Endothelial cell (in vitro differentiated cells): Measurements from ENCODE around the gene TMEM132C. TPM values are rescaled to one million over a fixed set of nuclear protein-coding genes. Genes with fewer than 3 reads are reported as not detected.

Experiments
- DNase-seq: peaks from one replicate; pipeline ENCODE4 v3.0.0; 2021; ENCODE audit warnings: low spot score
- H3K27ac Mint-ChIP-seq: one replicate; pipeline ENCODE4 v1.8.0; 2021; ENCODE audit warnings: mixed read lengths, inconsistent platforms; ENCODE audit not compliant: unreplicated experiment
- H3K27me3 Mint-ChIP-seq: one replicate; pipeline ENCODE4 v1.8.0; 2021; ENCODE audit warnings: mild to moderate bottlenecking, moderate library complexity, mixed read lengths, inconsistent platforms; ENCODE audit not compliant: unreplicated experiment
- H3K36me3 Mint-ChIP-seq: one replicate; pipeline ENCODE4 v1.8.0; 2021; ENCODE audit warnings: mild to moderate bottlenecking, low read depth, mixed read lengths, inconsistent platforms; ENCODE audit not compliant: unreplicated experiment
- H3K4me1 Mint-ChIP-seq: one replicate; pipeline ENCODE4 v1.8.0; 2021; ENCODE audit warnings: mild to moderate bottlenecking, mixed read lengths, inconsistent platforms; ENCODE audit not compliant: unreplicated experiment
- H3K4me3 Mint-ChIP-seq: one replicate; pipeline ENCODE4 v1.8.0; 2021; ENCODE audit warnings: mild to moderate bottlenecking, mixed read lengths, inconsistent platforms; ENCODE audit not compliant: unreplicated experiment
- H3K9me3 Mint-ChIP-seq: one replicate; pipeline ENCODE4 v1.8.0; 2021; ENCODE audit warnings: mixed read lengths, inconsistent platforms; ENCODE audit not compliant: unreplicated experiment
- CTCF ChIP-seq: fragments of 200-600 bp; sonication (generic); IDR thresholded peaks from one replicate; pipeline ENCODE4 v1.5.0; 2021; ENCODE audit warnings: antibody characterized with exemption; ENCODE audit not compliant: unreplicated experiment
- total RNA-seq: library from RNA; stranded (reverse); fragmentation: NEBNext Ultra II Directional; extraction: Animal tissue kit (Norgen Biotek cat#: 25700); gene quantifications from one replicate; pipeline ENCODE4 v1.2.1, GENCODE V29; 2021; ENCODE audit not compliant: unreplicated experiment

TMEM132C gene
- total RNA-seq, 1 donor from 2014 or later: not detected

GRCh38 chr12:128743916-128744315 is 476.9 kb downstream of the TMEM132C start:
- TF ChIP-seq CTCF: no peak
- Mint-ChIP-seq H3K4me3 (no peak overlapping the region), H3K27me3 (peaks cover 6% of the 10 kb centered on the region), H3K27ac (no peak overlapping the region), H3K36me3 (peaks cover 14% of the 10 kb centered on the region), H3K4me1 (no peaks in the 10 kb centered on the region), H3K9me3 (peaks cover 47% of the 10 kb centered on the region)
- no peak for DNase-seq

- Mint-ChIP-seq H3K27me3 (peaks cover 8% of the 10 kb centered on the region), H3K36me3 (peaks cover 10% of the 10 kb centered on the region)
Measured at GRCh38 chr12:128745772-128746689, 479.1 kb downstream of the TMEM132C start.

GRCh38 chr12:128747441-128747840 is 480.5 kb downstream of the TMEM132C start:
- Mint-ChIP-seq H3K27me3 (peaks cover 8% of the 10 kb centered on the region), H3K9me3 (peaks cover 36% of the 10 kb centered on the region), H3K4me1 (no peaks in the 10 kb centered on the region), H3K36me3 (peaks cover 5% of the 10 kb centered on the region), H3K4me3 (no peak overlapping the region), H3K27ac (no peak overlapping the region)
- DNase-seq: no peak
- TF ChIP-seq CTCF: no peak

More at GRCh38 chr12:128745772-128746689, 479.1 kb downstream of the TMEM132C start:
- H3K9me3 Mint-ChIP-seq: peaks cover 41% of the 10 kb centered on the region
- DNase-seq: no peak
- no peak overlapping the region for H3K4me3 Mint-ChIP-seq
- TF ChIP-seq CTCF: no peak
- H3K27ac Mint-ChIP-seq: no peak overlapping the region
- no peaks in the 10 kb centered on the region for H3K4me1 Mint-ChIP-seq

GRCh38 chr12:128752386-128752785 is 485.4 kb downstream of the TMEM132C start:
- H3K4me3 Mint-ChIP-seq: no peak overlapping the region
- peaks cover 47% of the 10 kb centered on the region for H3K9me3 Mint-ChIP-seq
- peaks cover 5% of the 10 kb centered on the region for H3K36me3 Mint-ChIP-seq
- no peaks in the 10 kb centered on the region for H3K4me1 Mint-ChIP-seq
- no peak overlapping the region for H3K27ac Mint-ChIP-seq
- H3K27me3 Mint-ChIP-seq: peaks cover 4% of the 10 kb centered on the region
- no peak for TF ChIP-seq CTCF
- DNase-seq: no peak

- Mint-ChIP-seq H3K36me3 (peaks cover 10% of the 10 kb centered on the region), H3K4me1 (no peaks in the 10 kb centered on the region), H3K4me3 (no peak overlapping the region), H3K27me3 (peaks cover 8% of the 10 kb centered on the region), H3K27ac (no peak overlapping the region), H3K9me3 (peaks cover 44% of the 10 kb centered on the region)
- no peak for DNase-seq
- TF ChIP-seq CTCF: no peak
Measured at GRCh38 chr12:128753438-128753837, 486.5 kb downstream of the TMEM132C start.
